Stimulated activated CD4-positive, alpha-beta T cell treated with anti-CD3 and anti-CD28 coated beads, Interleukin-1b, Interleukin-23, amount 100 ng/mL, for 1 hour (primary cell): ENCODE data around the gene EID1.

Experiments used
- DNase-seq, 2 donors: peaks; one replicate each; pipeline ENCODE4 v3.0.0-alpha.2; 2020; ENCODE audit warnings: low read depth in 2 of 2

Gene EID1

GRCh38 chr15:48868536-48868935, 9.4 kb upstream of the EID1 start:
- DNase-seq: no peak

- no peak for DNase-seq
Observed at GRCh38 chr15:48869966-48870365, 8.0 kb upstream of the EID1 start.

GRCh38 chr15:48871542-48871941, 6.4 kb upstream of the EID1 start:
- DNase-seq: no peak

GRCh38 chr15:48872632-48873031, 5.3 kb upstream of the EID1 start:
- no peak for DNase-seq

GRCh38 chr15:48875241-48875960, 2.5 kb upstream of the EID1 start:
- no peak for DNase-seq

GRCh38 chr15:48876057-48876456, 1.9 kb upstream of the EID1 start:
- DNase-seq: no peak

- DNase-seq: no peak
Observed at GRCh38 chr15:48880070-48880634, 2.2 kb downstream of the EID1 start.

- no peak for DNase-seq
Observed at GRCh38 chr15:48883699-48884098, 5.8 kb downstream of the EID1 start.

- DNase-seq: no peak
Observed at GRCh38 chr15:48887144-48887543, 9.2 kb downstream of the EID1 start.

- DNase-seq: no peak
Observed at GRCh38 chr15:48888191-48888590, 10.3 kb downstream of the EID1 start.

- no peak for DNase-seq
Observed at GRCh38 chr15:48888836-48889235, 10.9 kb downstream of the EID1 start.

- DNase-seq: no peak
Observed at GRCh38 chr15:48889925-48890324, 12.0 kb downstream of the EID1 start.

- DNase-seq: no peak
Observed at GRCh38 chr15:48890375-48890972, 12.5 kb downstream of the EID1 start.

GRCh38 chr15:48891232-48891765, 13.4 kb downstream of the EID1 start:
- DNase-seq: no peak

- DNase-seq: no peak
Observed at GRCh38 chr15:48893311-48893710, 15.4 kb downstream of the EID1 start.

- no peak for DNase-seq
Observed at GRCh38 chr15:48896869-48897814, 19.2 kb downstream of the EID1 start.

- no peak for DNase-seq
Observed at GRCh38 chr15:48898032-48898431, 20.1 kb downstream of the EID1 start.

GRCh38 chr15:48898446-48898845, 20.5 kb downstream of the EID1 start:
- DNase-seq: no peak

- no peak for DNase-seq
Observed at GRCh38 chr15:48899793-48900192, 21.9 kb downstream of the EID1 start.

GRCh38 chr15:48904758-48905157, 26.8 kb downstream of the EID1 start:
- DNase-seq: no peak

- DNase-seq: no peak
Observed at GRCh38 chr15:48905216-48905615, 27.3 kb downstream of the EID1 start.

GRCh38 chr15:48905847-48906246, 27.9 kb downstream of the EID1 start:
- DNase-seq: no peak
